ENCODE measurements around the gene GPS2. TPM values are rescaled to one million over a fixed set of nuclear protein-coding genes. Genes with fewer than 3 reads are reported as not detected.

Gene GPS2
- total RNA-seq, 4 donors from 2014 or later, result 36.1 to 108 (median 57.3) TPM

DNA sequence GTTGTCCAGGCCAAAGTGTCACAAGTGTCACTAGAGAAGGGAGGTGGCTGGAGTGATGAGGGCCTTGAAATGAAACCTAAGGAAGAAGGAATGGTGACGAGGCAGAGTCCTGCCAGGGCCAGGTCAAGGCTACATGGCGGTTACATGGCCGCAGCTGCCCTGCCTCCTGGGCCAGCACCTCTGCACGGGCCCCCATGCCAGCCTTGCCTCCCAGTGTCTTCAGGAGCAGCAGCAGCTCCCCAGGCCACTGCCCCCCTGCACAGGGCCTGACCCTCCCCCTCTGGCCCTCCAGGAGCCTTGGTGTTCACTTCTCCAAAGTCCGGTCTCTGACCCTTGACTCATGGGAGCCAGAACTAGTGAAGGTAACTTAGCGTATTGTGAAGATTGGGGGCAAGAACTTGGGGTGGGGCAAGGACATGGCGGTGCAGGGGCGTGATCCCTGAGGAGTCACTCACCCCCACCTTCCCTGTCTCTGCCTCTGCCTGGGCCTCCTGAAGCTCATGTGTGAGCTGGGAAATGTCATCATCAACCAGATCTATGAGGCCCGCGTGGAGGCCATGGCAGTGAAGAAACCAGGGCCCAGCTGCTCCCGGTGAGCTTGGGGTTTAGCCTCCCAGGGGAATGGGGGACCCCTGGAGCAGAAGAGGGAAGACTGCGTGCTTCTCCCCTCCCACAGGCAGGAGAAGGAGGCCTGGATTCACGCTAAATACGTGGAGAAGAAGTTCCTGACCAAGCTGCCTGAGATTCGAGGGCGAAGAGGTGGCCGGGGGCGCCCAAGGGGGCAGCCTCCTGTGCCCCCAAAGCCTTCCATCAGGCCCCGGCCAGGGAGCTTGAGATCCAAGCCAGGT is 32.7 kb upstream of the GPS2 start:
- TF ChIP-seq POLR2A (IDR thresholded peaks at IDR 0.05) (no peak), EP300 (IDR thresholded peaks at IDR 0.05) (no peak)
- TF ChIP-seq, protein P1, sequence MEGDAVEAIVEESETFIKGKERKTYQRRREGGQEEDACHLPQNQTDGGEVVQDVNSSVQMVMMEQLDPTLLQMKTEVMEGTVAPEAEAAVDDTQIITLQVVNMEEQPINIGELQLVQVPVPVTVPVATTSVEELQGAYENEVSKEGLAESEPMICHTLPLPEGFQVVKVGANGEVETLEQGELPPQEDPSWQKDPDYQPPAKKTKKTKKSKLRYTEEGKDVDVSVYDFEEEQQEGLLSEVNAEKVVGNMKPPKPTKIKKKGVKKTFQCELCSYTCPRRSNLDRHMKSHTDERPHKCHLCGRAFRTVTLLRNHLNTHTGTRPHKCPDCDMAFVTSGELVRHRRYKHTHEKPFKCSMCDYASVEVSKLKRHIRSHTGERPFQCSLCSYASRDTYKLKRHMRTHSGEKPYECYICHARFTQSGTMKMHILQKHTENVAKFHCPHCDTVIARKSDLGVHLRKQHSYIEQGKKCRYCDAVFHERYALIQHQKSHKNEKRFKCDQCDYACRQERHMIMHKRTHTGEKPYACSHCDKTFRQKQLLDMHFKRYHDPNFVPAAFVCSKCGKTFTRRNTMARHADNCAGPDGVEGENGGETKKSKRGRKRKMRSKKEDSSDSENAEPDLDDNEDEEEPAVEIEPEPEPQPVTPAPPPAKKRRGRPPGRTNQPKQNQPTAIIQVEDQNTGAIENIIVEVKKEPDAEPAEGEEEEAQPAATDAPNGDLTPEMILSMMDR (IDR thresholded peaks at IDR 0.05), result no peak
- H3K9me3 ChIP-seq, result no peaks in the 10 kb centered on the region
- no peak overlapping the region for H3K4me3 ChIP-seq
- peaks cover 0 to 48% (median 22%) of the 10 kb centered on the region in 4 donors for H3K4me1 ChIP-seq
- DNase-seq (ENCODE audit: low spot score in 2 of 2), result no peak
- no peaks in the 10 kb centered on the region for H3K36me3 ChIP-seq
- no peaks in the 10 kb centered on the region for H3K27me3 ChIP-seq
- 61 to 65% methylated on average over 15 to 18 of the region's 19 CpGs for WGBS, 2 donors
- H3K27ac ChIP-seq, result peak overlapping the region in 1 of 4 donors; percentile 96

DNA sequence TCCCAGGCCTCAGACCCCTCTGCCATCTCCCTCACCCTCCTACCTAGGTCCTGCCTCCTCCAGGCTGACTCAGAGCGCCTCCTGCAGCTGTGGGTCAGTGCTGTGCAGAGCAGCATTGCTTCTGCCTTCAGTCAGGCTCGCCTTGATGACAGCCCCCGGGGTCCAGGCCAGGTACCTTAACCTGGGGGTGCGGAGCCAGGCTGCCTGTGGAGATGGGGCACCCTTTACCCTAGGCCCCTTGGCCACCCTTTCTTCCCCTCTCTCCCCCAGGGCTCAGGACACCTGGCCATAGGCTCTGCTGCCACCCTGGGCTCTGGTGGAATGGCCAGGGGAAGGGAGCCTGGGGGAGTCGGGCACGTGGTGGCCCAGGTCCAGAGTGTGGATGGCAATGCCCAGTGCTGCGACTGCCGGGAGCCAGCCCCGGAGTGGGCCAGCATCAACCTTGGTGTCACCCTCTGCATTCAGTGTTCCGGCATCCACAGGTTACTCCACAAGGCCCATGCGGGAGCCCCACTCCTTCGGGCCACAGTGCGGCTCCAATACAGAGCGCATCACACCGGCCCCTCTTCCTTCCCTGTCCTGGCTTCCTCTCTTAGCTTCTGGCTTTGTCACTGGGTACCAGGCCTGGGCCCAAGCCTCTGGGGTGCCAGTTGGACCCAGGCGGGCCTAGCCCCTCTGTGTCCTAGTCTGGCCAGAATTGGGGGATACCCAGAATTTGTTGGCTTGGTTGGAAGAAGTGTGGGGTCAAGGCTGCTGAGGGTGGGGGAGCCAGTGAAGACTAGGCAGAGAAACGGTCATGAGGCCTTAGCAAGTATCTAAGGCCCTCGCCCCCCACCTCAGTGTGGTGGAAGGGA is 31.8 kb upstream of the GPS2 start:
- Histone ChIP-seq H3K9me3 (no peaks in the 10 kb centered on the region), H3K36me3 (no peaks in the 10 kb centered on the region), H3K4me3 (no peak overlapping the region), H3K4me1 (peaks cover 0 to 42% (median 18%) of the 10 kb centered on the region in 4 donors), H3K27ac (peak overlapping the region in 1 of 4 donors; percentile 41), H3K27me3 (no peaks in the 10 kb centered on the region)
- DNase-seq (ENCODE audit: low spot score in 2 of 2), result no peak
- no peak for TF ChIP-seq POLR2A (IDR thresholded peaks at IDR 0.05)
- TF ChIP-seq EP300 (IDR thresholded peaks at IDR 0.05), result no peak
- TF ChIP-seq, protein P1 (IDR thresholded peaks at IDR 0.05), result no peak
- 71 to 81% methylated on average over 10 to 12 of the region's 18 CpGs for WGBS, 2 donors

DNA sequence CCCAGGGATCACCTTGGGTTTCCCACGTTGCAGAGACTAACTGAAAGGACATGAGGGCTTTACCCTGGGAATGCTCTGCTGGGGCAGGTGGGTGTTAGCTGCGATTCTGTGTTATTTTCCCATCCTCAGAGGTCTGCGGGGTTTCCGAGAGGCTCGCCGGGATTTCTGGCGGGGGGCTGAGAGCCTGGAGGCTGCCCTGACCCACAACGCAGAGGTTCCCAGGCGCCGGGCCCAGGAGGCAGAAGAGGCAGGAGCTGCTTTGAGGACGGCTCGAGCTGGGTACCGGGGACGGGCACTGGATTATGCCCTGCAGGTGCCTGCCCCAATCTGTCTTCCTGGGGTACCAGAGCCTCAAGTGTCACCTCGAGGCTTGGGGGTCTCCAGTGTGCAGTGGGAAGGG is 28.1 kb upstream of the GPS2 start:
- Histone ChIP-seq H3K27me3 (peaks cover 0 to 3% of the 10 kb centered on the region in 2 donors), H3K27ac (no peak overlapping the region), H3K4me1 (peaks cover 0 to 18% (median 0%) of the 10 kb centered on the region in 4 donors), H3K36me3 (no peaks in the 10 kb centered on the region), H3K9me3 (no peaks in the 10 kb centered on the region), H3K4me3 (no peak overlapping the region)
- TF ChIP-seq, protein P1 (IDR thresholded peaks at IDR 0.05), result no peak
- TF ChIP-seq EP300 (IDR thresholded peaks at IDR 0.05) (no peak), POLR2A (IDR thresholded peaks at IDR 0.05) (no peak)
- WGBS, 2 donors, result 66 to 77% methylated on average over 11 to 15 of the region's 15 CpGs
- no peak for DNase-seq (ENCODE audit: low spot score in 2 of 2)

DNA sequence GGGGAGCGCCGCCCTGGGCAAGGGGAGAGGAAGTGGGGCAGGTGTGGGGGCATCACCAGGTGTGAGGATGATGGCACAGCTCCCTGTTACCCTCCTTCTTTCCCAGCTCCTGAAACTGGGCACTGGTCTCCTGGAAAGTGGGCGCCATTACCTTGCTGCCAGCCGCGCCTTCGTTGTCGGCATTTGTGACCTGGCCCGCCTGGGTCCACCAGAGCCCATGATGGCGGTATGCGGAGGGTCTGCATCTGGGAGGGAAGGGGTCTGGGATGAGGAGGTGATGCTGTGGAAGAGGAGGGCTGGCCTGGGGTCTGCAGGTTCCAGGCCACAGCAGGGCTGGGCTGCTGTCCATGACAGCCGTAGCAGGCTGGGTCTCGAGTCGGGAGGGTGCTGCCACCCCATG is 26.7 kb upstream of the GPS2 start:
- Histone ChIP-seq H3K4me3 (no peak overlapping the region), H3K27ac (no peak overlapping the region), H3K4me1 (peaks cover 0 to 10% (median 0%) of the 10 kb centered on the region in 4 donors), H3K27me3 (peaks cover 0 to 13% of the 10 kb centered on the region in 2 donors), H3K36me3 (no peaks in the 10 kb centered on the region), H3K9me3 (no peaks in the 10 kb centered on the region)
- DNase-seq (ENCODE audit: low spot score in 2 of 2), result no peak
- TF ChIP-seq, protein P1 (IDR thresholded peaks at IDR 0.05), result no peak
- no peak for TF ChIP-seq POLR2A (IDR thresholded peaks at IDR 0.05)
- TF ChIP-seq EP300 (IDR thresholded peaks at IDR 0.05), result no peak
- WGBS, 2 donors, result 88 to 92% methylated on average over 13 of the region's 13 CpGs
